Measurements from ENCODE around the gene PRKCZ.

The PRKCZ gene

GRCh38 chr1:2202008-2202575 is 151.9 kb downstream of the PRKCZ start:
- no peak overlapping the region for H3K4me3 ChIP-seq (replicated peaks; ENCODE audit: insufficient read depth, low read length)
- no peak for DNase-seq (ENCODE audit: low read depth in 1 of 2, low spot score in 1 of 2)
- H3K27me3 ChIP-seq (ENCODE audit: insufficient read depth, poor library complexity, severe bottlenecking) = peaks cover 2% of the 10 kb centered on the region
- no peak overlapping the region for H3K27ac ChIP-seq (replicated peaks)
- TF ChIP-seq REST (IDR thresholded peaks at IDR 0.05; ENCODE audit: insufficient replicate concordance, low read depth) = no peak
- TF ChIP-seq SPI1 (IDR thresholded peaks at IDR 0.05; ENCODE audit: borderline replicate concordance, low read depth) = no peak
- TF ChIP-seq GABPA (IDR thresholded peaks at IDR 0.05; ENCODE audit: low read depth) = no peak
- TF ChIP-seq POLR2AphosphoS5 (IDR thresholded peaks at IDR 0.05; ENCODE audit: low read depth) = no peak
- TF ChIP-seq CTCF (IDR thresholded peaks at IDR 0.05; ENCODE audit: insufficient read depth, low read length) = no peak

- TF ChIP-seq SPI1 (IDR thresholded peaks at IDR 0.05; ENCODE audit: borderline replicate concordance, low read depth) (no peak), GABPA (IDR thresholded peaks at IDR 0.05; ENCODE audit: low read depth) (no peak), REST (IDR thresholded peaks at IDR 0.05; ENCODE audit: insufficient replicate concordance, low read depth) (no peak), CTCF (IDR thresholded peaks at IDR 0.05; ENCODE audit: insufficient read depth, low read length) (no peak)
- Histone ChIP-seq H3K4me3 (replicated peaks; ENCODE audit: insufficient read depth, low read length) (no peak overlapping the region), H3K27me3 (ENCODE audit: insufficient read depth, poor library complexity, severe bottlenecking) (peaks cover 2% of the 10 kb centered on the region)
Observed at GRCh38 chr1:2202843-2203601, 152.8 kb downstream of the PRKCZ start.

GRCh38 chr1:2203671-2204414 is 153.6 kb downstream of the PRKCZ start:
- TF ChIP-seq GABPA (IDR thresholded peaks at IDR 0.05; ENCODE audit: low read depth) = no peak
- no peak for TF ChIP-seq SPI1 (IDR thresholded peaks at IDR 0.05; ENCODE audit: borderline replicate concordance, low read depth)
- no peak for TF ChIP-seq CTCF (IDR thresholded peaks at IDR 0.05; ENCODE audit: insufficient read depth, low read length)
- no peak for TF ChIP-seq POLR2AphosphoS5 (IDR thresholded peaks at IDR 0.05; ENCODE audit: low read depth)
- TF ChIP-seq REST (IDR thresholded peaks at IDR 0.05; ENCODE audit: insufficient replicate concordance, low read depth) = no peak
- no peak for DNase-seq (ENCODE audit: low read depth in 1 of 2, low spot score in 1 of 2)
- Histone ChIP-seq H3K4me3 (replicated peaks; ENCODE audit: insufficient read depth, low read length) (no peak overlapping the region), H3K27me3 (ENCODE audit: insufficient read depth, poor library complexity, severe bottlenecking) (peaks cover 2% of the 10 kb centered on the region), H3K27ac (replicated peaks) (no peak overlapping the region)

More at GRCh38 chr1:2202843-2203601, 152.8 kb downstream of the PRKCZ start:
- no peak for DNase-seq (ENCODE audit: low read depth in 1 of 2, low spot score in 1 of 2)
- no peak overlapping the region for H3K27ac ChIP-seq (replicated peaks)

Measured in HL-60 (cell line).